Stimulated activated CD4-positive, alpha-beta T cell treated with anti-CD3 and anti-CD28 coated beads, Interleukin-2, amount 100 ng/mL, for 24 hours (primary cell): ENCODE data around the gene FXR2.

ENCODE experiments used
- DNase-seq, 2 donors: peaks; one replicate each; pipeline ENCODE4 v3.0.0-alpha.2; 2020

The FXR2 gene

GRCh38 chr17:7544911-7545310 lies 69.8 kb downstream of the FXR2 start:
- no peak for DNase-seq
